ENCODE data around the gene CAMKK1.

The CAMKK1 gene

DNA sequence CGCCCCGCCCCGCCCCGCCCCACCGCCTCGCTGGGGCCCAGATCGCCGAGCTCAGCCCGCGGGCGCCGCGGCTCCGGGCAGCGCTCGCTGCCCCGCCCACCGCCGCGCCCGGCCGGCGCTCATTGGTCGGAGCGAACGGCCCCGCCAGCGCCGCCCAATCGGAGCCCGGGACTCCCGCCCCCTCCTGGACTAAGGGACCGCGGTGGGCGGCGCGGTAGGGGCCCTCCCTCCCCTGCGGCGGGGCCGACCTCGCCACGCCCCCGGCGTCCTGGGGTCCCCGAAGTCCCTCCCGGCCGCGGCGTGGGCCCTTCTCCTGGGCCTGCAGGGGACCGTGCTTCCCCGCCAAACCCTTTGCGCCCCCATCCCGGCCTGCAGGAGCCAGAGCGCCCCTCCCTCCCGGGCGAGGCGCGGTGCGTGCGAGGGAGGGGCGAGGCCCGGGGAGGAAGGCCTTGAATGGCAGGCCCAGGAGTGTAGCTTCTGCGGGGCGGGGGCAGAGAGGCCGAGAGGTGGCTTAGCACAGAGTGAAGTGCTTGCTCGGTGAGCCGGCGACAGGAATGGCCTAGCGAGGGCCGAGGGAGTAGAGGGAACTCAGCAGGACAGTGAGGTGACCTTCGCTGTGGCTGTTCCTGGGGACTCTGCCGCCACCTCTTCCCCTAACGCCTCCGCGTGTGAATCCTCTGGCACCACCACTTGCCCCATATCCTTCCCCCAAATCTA lies at the start of gene CAMKK1:
Gene CAMKK1, minus strand, starts transcription at position 51 of the 717 bp plus-strand sequence. CDS start 7,366 bp downstream, outside the sequence.
- DNase-seq (ENCODE audit: low read depth in 2 of 2): peak; percentile 73 to 89

DNA sequence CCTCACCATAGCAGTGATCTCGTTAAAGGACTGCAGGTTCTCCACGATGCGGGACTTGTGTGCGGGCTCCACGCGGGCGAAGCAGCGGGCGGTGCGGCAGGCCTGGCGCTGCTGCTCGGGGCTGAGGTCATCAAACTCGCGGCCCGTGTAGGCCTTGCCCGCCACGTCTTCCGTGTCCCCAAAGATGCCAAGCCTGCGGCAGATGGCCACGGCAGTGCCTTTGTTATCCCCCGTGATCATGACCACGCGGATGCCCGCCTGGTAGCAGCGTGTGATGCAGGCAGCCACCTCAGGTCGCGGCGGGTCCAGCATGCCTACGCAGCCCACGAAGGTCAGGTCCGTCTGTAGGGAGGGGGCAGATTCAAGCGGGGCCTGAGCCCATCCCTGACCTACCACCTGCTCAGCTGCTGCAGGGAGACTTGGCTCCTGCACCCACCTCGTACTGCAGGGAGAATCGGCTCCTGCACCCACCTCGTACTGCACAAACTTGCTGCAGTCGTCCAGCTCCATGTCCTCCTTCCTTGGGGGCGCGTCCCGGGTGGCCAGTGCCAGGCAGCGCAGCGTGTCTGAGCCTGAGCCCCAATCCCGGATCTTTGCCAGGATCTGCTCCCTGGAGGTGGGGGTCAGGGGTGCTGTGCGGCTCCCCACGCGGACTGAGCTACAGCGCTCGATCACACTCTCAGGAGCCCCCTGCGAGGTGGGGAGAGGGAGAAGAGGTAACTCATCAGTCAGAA lies 48.3 kb upstream of the CAMKK1 start:
- DNase-seq (ENCODE audit: low read depth in 2 of 2): no peak

DNA sequence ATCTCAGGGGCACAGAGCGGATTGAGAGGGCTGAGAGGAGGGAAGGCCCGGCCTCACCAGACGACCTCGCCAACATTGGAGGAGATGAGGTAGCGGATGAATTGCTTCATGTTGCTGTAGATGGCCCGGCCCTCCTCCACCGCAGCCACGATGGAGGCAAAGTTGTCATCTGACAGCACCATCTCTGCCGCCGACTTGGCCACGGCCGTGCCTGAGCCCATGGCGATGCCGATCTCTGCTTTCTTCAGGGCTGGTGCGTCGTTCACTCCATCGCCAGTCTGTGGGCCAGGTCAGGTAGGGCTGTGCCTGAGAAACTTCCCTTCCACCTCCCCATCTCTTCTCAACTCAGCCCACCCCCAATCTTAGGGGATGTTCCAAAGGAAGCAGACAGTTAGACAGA lies 44.5 kb upstream of the CAMKK1 start:
- no peak for DNase-seq (ENCODE audit: low read depth in 2 of 2)

DNA sequence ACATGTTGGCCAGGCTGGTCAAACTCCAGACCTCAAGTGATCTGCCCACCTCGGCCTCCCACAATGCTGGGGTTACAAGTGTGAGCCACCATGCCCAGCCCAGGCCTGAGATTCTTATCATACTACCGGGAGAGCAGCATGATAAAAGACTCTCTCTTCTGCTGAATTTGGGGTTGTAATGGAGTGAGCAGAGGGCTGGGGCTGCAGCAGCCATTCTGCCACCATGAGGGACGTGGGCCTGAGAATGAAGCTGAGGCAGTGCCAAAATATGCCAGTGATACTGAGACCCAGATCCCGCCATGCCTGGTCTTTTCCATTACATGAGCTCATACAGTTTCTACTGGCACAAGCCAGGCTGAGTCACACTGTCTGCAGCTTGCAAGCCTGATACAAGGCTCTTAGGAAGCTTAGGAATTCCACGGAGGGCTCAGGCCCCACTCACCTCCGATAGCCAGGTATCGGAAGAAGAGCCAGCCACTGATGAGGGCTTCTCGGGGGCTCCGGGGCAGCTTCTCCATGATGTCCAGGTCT lies 43.0 kb upstream of the CAMKK1 start:
- DNase-seq (ENCODE audit: low read depth in 2 of 2): no peak

DNA sequence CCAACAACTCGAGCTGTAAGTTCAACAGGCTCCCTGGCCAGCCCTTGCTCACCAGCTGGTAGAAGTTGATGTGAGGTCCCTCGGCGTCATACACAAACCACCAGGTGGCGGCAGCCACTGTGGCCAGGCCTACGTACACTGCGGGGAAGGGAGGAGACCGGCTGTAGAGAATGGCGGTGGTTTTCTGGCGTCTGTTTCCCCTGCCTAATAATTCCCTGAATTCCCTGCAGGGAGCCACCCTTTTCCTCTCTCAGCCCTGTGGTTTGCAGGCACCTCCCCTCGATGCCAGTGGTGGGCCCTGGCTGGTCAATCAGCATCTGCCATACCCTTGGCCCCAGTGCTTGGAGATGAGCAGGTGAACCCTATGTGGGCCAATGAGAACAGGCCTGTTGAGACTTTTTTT lies 42.3 kb upstream of the CAMKK1 start:
- no peak for DNase-seq (ENCODE audit: low read depth in 2 of 2)

DNA sequence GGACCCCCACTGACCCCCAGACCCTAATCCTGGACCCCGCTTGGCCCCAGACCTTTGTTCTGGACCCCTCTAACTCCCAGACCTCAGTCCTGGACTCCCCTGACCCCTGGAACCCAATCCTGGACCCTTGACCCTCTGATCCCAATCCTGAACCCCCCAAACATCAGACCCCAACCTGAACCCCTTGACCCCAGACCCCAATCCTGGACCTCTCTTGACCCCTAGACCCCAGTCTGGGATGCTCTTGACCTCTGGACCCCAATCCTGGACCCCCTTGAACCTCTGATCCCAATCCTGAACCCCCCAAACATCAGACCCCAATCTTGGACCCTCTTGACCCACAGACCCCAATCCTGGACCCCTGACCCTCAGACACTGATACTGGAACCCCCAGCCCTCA lies 36.9 kb upstream of the CAMKK1 start:
- DNase-seq (ENCODE audit: low read depth in 2 of 2): no peak

DNA sequence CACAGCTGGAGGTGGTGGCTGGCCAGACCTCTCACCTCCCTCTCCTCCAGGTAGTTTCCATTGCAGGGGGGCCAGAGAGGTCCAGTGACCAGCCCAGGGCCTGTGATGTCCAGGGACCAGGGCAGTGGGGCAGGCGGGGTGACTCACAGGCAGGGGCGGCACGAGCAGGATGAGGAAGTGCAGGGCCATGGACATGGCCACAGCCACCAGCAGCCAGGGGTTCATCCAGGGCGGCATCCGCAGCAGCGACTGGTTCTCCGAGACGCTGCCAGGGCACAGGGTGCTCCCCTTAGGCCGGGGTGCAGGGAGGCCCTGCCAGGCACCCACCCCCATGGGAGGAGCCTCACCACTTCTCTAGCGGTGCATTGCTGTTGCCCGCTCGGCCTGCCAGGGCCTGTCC lies 36.3 kb upstream of the CAMKK1 start:
- DNase-seq (ENCODE audit: low read depth in 2 of 2): no peak

DNA sequence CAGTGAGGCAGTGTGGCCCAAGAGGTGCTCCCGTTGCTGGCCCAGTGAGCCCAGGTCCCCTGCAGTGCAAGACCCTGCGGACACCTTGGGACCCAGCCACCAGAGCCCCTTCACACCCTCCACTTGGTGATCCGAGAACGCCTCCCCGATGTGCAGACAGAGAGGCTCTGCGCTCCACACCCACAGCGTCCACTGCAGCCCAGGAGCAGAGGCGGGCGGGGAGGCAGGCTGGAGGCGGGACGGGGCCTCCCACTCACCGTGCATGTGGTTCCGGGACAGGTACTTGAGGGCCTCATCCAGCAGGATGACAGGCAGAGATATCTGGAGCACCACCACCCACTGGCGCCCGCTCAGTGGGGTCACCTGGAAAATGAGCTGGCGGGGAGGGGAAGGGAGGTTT lies 35.6 kb upstream of the CAMKK1 start:
- DNase-seq (ENCODE audit: low read depth in 2 of 2): no peak

DNA sequence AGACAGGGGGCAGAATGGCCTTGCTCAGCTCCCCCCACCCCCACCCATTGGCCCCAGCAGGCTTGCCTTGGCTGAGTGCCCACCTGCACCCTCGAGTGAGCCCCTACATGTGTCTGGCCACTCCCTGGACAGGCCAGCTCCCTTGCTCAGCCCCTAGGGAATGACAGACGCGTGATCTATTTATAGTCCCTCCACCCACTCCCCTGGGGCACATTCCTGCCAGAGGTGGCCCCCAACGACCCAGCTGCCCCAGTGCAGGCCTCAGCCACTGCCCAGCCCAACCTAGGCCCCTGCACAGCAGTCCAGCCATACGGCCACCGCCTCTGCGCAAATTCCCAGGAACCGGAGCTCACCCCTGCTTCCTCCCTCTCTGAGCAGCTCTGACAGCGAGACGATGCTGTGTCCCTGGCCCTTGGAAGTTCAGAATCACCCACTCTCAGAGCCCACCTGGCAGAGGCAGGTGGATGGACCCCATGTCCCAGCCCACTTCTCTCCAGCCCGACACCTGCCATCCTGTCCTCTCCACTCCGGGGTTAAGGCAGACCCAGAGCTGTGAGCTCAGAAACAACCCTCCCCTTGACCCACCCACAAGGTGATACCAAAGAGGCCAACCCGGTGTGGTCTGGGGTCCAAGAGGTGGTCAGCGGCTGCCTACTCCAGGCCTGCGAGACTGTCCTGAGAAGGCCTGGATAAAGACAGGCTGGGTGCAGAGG lies 34.9 kb upstream of the CAMKK1 start:
- no peak for DNase-seq (ENCODE audit: low read depth in 2 of 2)

DNA sequence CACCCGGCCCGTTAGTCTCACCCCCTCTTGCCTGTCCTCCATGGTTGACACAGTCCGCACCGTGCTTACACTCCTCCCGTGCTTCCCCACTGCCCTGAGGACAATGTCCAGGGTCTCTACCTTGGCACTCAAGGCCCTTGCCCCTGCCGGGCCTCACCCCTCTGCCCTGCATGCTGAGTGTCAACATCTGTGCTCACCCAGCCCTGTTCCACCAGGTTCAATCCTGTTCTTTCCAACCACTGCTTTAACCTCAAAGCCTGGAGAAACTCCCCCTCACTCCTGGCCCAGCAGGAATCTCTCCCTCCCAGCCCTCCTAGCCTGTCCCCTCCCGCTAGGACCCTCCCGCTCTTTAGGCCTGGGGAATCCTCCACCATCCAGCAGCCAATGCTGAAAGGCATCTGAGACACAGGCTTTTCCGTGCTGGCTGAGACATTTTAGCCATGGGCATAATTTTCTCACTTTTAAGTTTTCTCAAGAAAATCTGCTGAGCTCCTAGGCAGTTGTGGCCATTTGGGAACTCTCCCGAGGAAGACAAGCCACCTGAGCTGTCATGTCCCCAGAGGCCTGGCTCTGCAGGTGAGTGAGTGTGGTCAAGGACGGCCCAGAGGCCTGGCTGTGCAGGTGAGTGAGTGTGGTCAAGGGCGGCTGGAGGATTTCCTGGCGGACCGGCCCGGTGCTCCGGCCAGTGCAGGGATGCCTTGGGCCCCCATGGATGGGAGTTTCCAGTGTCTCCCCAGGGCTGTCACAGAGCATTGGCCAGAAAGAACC lies 34.2 kb upstream of the CAMKK1 start:
- no peak for DNase-seq (ENCODE audit: low read depth in 2 of 2)

DNA sequence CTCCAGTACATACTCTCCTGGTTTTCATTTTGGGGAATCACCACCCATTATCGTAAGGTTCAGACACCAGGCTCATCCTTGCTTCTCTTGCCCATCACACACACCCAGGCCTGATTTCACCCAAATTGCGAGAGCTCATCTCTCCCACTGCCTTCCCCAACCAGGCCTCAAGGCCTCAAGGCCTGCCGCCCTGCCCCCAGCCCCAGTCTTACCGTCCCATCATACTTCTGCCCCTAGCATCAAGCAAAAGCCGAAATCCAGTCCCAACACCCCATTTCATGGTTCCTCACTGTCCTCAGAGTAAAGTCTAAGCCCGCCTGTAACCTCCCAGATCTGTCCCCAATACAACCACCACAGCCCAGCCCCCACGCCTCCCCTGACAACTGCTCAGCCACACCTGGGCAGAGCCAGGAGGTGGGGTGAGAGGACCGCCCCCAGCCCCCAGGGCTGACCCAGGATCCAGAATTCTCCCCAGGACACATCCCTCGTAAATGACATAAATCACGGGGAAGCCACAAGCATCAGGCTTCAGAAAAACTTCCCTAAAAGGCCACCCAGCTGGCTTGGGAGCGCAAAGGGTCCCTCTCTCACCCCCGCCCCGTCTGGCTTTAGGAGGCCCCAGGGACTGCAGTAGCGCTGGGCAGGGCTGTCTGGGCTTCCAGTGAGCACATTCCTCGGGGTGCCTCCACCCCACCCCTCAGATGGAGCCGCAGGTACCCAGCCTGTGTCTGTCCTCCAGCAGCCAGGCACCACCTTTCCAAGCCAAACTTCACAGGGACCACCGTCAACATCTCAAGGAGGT lies 33.0 kb upstream of the CAMKK1 start:
- DNase-seq (ENCODE audit: low read depth in 2 of 2): no peak

DNA sequence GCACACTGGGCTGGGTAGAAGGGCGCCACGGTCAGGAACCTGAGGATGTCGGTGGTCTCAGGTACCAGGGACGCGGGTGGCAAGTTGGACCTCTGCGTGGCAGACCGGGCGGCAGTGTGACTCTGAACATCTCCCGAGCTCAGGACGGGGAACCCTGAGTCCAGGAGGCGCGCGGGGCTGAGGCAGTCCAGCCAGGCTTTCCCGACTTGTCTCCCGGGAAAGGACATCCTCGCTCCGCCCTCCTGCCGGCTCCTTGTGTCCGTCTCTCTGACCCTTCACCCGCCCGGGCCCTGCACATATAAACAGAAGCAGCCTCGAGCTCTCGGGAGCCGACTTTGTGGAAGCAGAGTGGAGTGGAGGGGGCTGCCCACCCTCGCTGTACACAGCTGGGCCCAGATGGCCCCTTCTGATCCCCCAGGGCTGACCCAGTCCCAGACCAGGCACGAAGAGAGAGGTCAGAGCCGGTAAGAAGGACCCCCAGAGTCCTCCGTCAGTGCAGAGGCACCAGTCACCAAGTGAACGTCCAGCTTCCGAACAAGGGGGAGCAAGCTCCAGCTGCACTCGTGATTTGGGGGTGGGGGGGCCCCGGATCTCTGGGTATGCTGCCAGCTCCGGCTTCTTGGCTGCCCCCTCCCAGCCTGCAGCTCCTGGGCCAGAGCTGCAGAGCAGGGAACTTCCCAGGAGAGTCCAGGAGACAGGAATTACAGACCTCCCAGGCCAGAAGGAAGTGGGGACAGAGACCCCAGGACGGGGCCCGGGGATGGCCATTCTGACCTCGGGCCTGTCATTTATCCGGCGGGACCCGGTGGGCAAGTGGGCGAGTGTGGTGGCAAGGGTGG lies 31.9 kb upstream of the CAMKK1 start:
- no peak for DNase-seq (ENCODE audit: low read depth in 2 of 2)

DNA sequence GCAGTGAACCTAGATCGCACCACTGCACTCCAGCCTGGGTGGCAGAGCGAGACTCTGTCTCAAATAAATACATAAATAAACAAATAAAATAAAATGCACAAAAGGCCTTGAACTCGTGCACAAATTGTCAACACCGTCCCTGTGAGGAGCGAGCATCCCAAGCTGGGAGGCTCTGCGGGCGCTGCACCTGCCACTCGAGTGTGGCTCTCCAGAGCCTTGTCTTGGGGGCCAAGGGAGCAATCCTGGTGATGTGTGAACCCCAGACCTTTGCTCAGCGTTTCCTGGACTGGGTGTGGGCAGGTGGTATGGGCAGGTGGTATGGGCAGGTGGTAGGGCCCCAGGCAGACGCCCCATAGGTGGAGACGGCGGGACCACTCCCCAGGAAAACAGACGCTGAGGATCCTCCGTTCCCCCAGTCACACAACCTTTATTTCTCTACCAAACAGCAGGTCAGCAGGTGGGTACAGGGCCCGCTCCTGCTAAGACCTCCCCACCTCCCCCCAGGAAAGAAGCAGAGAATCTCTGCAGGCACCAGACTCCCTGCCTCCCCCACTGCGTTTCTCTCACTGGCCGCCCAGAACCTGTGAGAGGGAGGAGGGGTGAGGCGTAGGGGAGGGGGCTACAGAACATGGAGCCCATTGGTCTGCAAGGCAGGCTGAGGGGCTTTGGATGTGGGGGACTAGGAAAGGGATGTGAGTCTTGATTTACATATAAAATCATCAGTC lies 30.8 kb upstream of the CAMKK1 start:
- DNase-seq (ENCODE audit: low read depth in 2 of 2): no peak

DNA sequence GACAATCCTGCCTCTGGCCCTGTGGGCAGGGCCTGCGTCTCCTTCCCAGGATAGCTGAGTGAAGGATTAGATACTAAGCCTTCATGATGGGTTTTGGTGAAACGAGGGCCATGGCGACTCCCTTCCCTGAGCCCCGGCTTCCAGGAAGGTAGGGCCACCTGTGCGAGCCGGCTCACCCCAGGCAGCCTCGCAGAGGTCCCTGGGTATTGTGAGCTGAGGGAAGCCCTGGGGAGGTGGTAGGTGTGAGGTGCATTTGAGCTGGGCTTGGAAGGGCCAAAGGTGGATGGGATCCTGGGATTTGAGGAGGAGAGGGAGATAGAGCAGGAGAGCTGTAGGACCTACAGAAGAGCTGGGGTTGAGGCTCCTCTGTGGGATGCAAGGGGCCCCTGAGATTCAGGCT lies 29.9 kb upstream of the CAMKK1 start:
- no peak for DNase-seq (ENCODE audit: low read depth in 2 of 2)

DNA sequence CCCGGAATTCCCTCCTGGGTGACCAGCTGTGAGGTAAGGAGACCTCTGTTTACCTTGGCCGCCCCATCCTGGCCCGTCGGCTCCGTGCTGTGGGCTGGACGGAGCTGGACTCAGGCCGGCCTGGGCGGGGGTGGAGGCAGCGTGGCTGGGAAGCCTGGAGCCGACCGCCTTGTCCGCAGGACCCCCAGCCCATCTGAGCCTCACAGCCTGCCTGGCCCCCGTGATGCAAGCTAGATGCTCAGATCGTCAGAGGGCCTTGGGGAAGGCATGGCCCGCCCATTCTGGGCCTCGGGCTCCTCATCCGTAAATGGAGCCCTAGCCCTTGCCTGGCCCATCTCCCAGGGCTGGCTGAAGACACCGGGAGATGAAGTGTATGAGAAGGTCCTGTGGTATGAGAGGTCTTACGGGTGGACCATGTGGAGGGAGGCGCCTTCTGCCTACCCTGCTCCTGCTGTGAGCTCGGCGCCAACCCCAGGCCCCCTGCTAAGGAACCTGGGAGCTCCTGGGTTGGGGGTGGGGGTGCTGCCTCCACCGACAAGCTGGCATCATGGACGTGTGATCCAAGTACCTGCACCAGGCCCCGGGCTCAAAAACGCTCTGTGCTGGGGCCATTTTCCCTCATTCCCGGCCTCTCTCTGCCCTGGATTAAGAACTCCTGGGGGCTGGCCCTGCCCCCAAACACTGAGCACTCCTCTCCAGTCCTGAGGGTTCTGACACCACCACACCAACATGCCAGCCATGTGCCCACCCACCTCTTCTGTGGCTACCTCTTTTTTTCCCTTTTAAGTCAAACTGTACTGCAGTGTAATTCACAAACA lies 28.9 kb upstream of the CAMKK1 start:
- DNase-seq (ENCODE audit: low read depth in 2 of 2): no peak

DNA sequence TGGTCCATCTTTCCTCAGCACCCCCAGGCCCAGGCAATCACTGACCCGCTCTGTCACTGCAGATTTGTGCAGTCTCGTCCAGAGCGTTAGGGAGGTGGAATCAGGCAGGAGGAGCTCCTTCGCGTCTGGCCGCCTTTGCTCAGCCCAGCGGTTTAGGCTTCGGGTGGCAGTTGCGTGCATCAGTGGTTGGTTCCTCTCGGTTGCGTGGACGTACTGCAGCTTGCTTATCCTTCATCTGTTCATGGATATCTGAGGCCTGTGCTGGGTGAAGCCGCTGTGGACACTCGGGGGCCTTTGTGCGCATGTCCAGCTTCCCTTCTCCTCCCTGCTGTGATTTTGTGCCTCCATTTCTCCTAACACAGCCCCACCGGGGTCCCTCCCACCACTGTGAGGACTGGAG lies 28.2 kb upstream of the CAMKK1 start:
- DNase-seq (ENCODE audit: low read depth in 2 of 2): no peak

DNA sequence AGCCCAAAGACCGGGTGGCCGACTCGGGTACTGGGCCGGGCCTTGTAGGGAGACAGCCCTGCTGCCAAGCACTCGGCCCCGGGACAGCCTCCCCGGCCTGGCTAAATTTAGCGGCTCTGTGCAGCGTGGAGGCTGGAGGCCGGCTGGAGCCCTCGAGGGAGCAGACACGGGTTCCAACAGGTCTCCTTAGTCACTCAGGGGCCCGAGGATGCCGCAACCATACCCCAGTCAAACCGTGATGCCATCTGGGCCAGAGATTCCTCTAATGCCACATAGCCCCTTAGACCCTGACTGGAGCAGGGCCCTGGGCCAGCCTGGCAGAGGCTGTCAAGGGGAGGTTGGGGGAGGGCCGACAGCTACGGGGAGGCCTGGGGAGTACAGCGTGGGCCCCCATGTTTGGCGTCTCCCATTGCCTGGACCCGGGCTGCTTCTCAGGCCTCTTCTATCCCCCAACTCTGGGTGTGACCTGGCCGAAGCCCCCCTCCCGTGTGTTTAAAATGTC lies 26.3 kb upstream of the CAMKK1 start:
- no peak for DNase-seq (ENCODE audit: low read depth in 2 of 2)

DNA sequence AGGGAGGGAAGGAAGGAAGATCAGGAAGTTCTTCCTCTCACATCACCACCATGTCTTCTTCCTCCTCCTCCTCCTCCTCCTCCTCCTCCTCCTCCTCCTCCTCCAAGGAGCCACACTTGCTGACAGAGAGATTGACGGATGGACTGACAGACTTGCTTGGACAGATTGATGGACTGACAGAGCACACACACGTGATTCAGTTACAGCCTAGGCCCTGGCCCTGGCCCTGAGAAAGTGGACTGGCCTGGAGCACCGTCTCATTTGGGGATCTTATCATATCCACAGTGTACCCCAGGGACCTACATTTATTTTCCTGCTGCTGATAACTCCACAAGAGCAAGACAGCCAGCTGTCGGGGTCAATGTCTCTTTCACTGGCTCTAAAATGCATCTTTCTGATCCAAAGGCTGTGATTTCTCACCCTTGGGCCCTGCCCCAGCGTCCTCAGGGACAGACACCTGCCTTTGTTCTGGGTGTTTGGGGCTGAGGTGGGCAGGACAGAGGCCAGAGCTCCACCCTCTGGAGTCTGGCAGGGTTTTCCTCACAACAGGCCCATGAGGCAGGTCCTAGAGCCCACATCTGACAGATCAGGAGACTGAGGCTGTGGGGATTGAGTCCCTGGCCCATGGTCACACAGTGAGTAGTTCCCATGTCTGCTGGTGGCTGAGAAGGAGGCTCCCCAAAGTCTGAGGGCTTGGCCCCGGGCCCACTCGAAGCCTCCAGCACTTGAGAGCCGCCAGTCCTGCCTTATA lies 25.7 kb upstream of the CAMKK1 start:
- DNase-seq (ENCODE audit: low read depth in 2 of 2): no peak
